ENCODE measurements around the gene INPP5D. TPM values are rescaled to one million over a fixed set of nuclear protein-coding genes. Genes with fewer than 3 reads are reported as not detected.
A peak's percentile ranks its signal among the peaks of the same experiment; 100 is the strongest.

Gene INPP5D
- total RNA-seq, 2 experiments from 2014 or later, result 129 to 135 TPM

DNA sequence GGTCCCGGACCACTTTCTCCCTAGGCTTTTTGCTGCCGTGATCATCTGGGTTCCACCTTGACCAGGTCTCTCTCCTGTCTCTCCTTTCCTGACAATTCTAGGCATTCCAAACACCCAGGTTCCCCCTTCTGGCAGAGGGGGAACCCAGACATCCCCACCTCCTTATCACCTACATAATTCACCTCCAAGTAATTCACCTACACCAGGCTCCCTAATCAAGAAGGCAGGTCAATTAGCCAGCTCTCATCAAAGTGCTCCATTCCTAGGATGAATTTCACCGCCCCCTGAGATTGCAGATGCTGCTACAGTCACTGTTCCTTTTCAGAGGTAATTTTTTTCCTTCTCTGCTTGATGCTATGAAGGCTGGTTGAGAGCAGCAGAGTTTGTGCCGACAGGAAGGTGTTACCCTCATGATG lies 149.0 kb downstream of the INPP5D start:
- no peak for ATAC-seq (ENCODE audit: low read depth)

GRCh38 chr2:233209533-233210171 lies 149.5 kb downstream of the INPP5D start:
- no peak overlapping the region for H3K4me3 Mint-ChIP-seq
- no peaks in the 10 kb centered on the region for H3K9me3 Mint-ChIP-seq
- no peaks in the 10 kb centered on the region for H3K27me3 Mint-ChIP-seq
- DNase-seq, result no peak
- peaks cover 17% of the 10 kb centered on the region for H3K36me3 Mint-ChIP-seq
- no peak for ATAC-seq (ENCODE audit: low read depth)
- peak overlapping the region; percentile 36 for H3K27ac Mint-ChIP-seq
- POLR2A ChIA-PET, result no interaction called here
- peaks cover 10% of the 10 kb centered on the region for H3K4me1 Mint-ChIP-seq

More for the DNA sequence above, 149.0 kb downstream of the INPP5D start:
- Mint-ChIP-seq H3K27ac (peak overlapping the region; percentile 44), H3K9me3 (no peaks in the 10 kb centered on the region), H3K27me3 (no peaks in the 10 kb centered on the region), H3K4me3 (no peak overlapping the region), H3K4me1 (peaks cover 10% of the 10 kb centered on the region), H3K36me3 (peaks cover 18% of the 10 kb centered on the region)
- DNase-seq, result no peak
- POLR2A ChIA-PET, result no interaction called here

GRCh38 chr2:233210281-233210680 lies 150.1 kb downstream of the INPP5D start:
- DNase-seq (no peak), ATAC-seq (ENCODE audit: low read depth) (no peak)
- H3K27me3 Mint-ChIP-seq, result no peaks in the 10 kb centered on the region
- H3K4me3 Mint-ChIP-seq, result no peak overlapping the region
- H3K9me3 Mint-ChIP-seq, result no peaks in the 10 kb centered on the region
- no peak overlapping the region for H3K27ac Mint-ChIP-seq
- H3K4me1 Mint-ChIP-seq, result peaks cover 10% of the 10 kb centered on the region
- POLR2A ChIA-PET, result no interaction called here
- H3K36me3 Mint-ChIP-seq, result peaks cover 12% of the 10 kb centered on the region

DNA sequence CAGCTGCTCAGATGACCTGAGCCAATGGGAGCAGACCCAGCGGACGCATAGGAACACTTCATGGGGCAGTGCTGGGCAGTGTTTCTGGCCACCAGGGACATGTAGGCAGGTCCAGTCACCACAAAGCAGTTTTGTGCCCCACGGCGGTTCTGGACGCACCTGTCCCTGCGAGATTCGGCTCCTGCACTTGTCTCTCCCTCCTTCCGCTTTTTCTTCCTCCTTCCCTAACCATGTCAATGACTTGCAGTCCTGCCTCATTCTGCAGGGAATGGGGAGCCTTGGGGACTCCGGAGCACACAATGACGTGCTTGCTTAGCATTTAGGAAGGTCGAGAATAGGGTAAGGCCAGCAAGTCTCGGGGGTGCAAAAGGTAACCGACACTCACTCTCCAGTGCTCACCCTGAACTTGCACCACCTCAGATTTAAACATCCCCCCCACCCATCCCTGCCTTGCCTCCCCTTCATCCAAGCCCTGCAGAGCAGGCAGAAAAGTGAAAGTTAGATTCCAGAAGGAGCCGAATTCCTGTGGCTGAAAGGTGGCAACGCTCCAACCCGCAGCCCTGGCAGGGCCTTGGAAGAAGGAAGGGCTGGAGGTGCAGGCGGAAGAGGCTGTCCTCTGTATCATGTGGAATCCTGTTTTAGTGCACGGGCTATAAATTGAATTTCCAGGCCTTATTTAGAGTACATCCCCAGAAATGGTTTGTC lies 150.9 kb downstream of the INPP5D start:
- POLR2A ChIA-PET, result no interaction called here
- no peak for ATAC-seq (ENCODE audit: low read depth)
- no peaks in the 10 kb centered on the region for H3K27me3 Mint-ChIP-seq
- H3K4me1 Mint-ChIP-seq, result peaks cover 10% of the 10 kb centered on the region
- H3K9me3 Mint-ChIP-seq, result no peaks in the 10 kb centered on the region
- no peak for DNase-seq
- peaks cover 10% of the 10 kb centered on the region for H3K36me3 Mint-ChIP-seq
- no peak overlapping the region for H3K4me3 Mint-ChIP-seq
- no peak overlapping the region for H3K27ac Mint-ChIP-seq

GRCh38 chr2:233211548-233211895 lies 151.4 kb downstream of the INPP5D start:
- DNase-seq (no peak), ATAC-seq (ENCODE audit: low read depth) (no peak)
- Mint-ChIP-seq H3K4me1 (peaks cover 10% of the 10 kb centered on the region), H3K27me3 (no peaks in the 10 kb centered on the region), H3K4me3 (no peak overlapping the region), H3K9me3 (no peaks in the 10 kb centered on the region), H3K27ac (no peak overlapping the region), H3K36me3 (peaks cover 10% of the 10 kb centered on the region)
- POLR2A ChIA-PET, result no interaction called here

DNA sequence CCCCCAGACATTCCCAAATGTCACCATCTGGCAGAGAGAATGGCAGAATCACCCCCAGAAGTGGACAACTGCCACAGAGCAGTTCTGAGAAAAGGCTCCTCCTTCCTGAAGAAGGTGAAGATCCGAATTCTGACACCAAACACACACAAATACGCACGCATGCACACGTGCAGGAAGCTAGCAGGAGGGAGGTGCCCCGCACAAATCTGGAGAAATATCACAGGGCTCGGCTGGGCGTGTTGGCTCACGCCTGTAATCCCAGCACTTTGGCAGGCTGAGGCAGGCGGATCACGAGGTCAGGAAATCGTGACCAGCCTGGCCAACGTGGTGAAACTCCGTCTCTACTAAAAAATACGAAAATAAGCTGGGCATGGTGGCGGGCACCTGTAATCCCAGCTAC lies 152.9 kb downstream of the INPP5D start:
- peaks cover 6% of the 10 kb centered on the region for H3K4me1 Mint-ChIP-seq
- no peaks in the 10 kb centered on the region for H3K9me3 Mint-ChIP-seq
- H3K4me3 Mint-ChIP-seq, result no peak overlapping the region

GRCh38 chr2:233213975-233214374 lies 153.8 kb downstream of the INPP5D start:
- Mint-ChIP-seq H3K27ac (no peak overlapping the region), H3K4me3 (no peak overlapping the region)

More for the DNA sequence above, 152.9 kb downstream of the INPP5D start:
- no peak for ATAC-seq (ENCODE audit: low read depth)
- Mint-ChIP-seq H3K36me3 (peaks cover 6% of the 10 kb centered on the region), H3K27me3 (no peaks in the 10 kb centered on the region), H3K27ac (no peak overlapping the region)
- DNase-seq, result no peak
- POLR2A ChIA-PET, result no interaction called here

GRCh38 chr2:233217892-233218377 lies 157.8 kb downstream of the INPP5D start:
- no peak overlapping the region for H3K4me3 Mint-ChIP-seq
- no peaks in the 10 kb centered on the region for H3K36me3 Mint-ChIP-seq
- POLR2A ChIA-PET, result interaction anchor here (0.7 kb wide), 1 partner anchor 18 kb away, joined by 4 read pairs; no protein-coding TSS in a partner anchor
- no peaks in the 10 kb centered on the region for H3K4me1 Mint-ChIP-seq
- no peak for DNase-seq
- no peaks in the 10 kb centered on the region for H3K9me3 Mint-ChIP-seq
- no peaks in the 10 kb centered on the region for H3K27me3 Mint-ChIP-seq
- H3K27ac Mint-ChIP-seq, result no peak overlapping the region
- ATAC-seq (ENCODE audit: low read depth), result no peak

More at GRCh38 chr2:233213975-233214374, 153.8 kb downstream of the INPP5D start:
- ATAC-seq (ENCODE audit: low read depth), result no peak
- no peak for DNase-seq
- POLR2A ChIA-PET, result no interaction called here
- no peaks in the 10 kb centered on the region for H3K9me3 Mint-ChIP-seq
- H3K4me1 Mint-ChIP-seq, result peaks cover 6% of the 10 kb centered on the region
- peaks cover 6% of the 10 kb centered on the region for H3K36me3 Mint-ChIP-seq
- no peaks in the 10 kb centered on the region for H3K27me3 Mint-ChIP-seq

DNA sequence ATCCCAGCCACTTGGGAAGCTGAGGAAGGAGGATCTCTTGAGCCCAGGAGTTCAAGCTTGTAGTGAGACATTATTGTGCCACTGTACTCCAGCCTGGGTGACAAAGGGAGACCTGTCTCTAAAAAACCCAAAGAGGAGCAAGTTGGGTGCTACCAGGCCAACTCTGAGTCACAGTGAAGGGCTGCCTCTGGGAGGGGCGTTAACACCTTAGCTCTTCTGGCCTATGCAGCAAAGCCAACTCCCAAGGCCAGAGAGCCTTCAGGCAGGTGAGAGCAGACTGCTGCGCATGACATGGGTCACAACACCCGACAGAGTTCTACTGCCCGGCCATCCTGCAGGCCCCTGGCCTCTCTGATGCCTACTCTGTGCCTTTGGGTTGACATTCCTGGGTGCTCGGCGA lies 158.7 kb downstream of the INPP5D start:
- no peak for ATAC-seq (ENCODE audit: low read depth)
- Mint-ChIP-seq H3K4me3 (no peak overlapping the region), H3K27ac (no peak overlapping the region), H3K36me3 (no peaks in the 10 kb centered on the region), H3K27me3 (peaks cover 2% of the 10 kb centered on the region), H3K4me1 (no peaks in the 10 kb centered on the region), H3K9me3 (no peaks in the 10 kb centered on the region)
- DNase-seq, result no peak
- POLR2A ChIA-PET, result no interaction called here

- POLR2A ChIA-PET, result no interaction called here
- no peaks in the 10 kb centered on the region for H3K4me1 Mint-ChIP-seq
- no peaks in the 10 kb centered on the region for H3K36me3 Mint-ChIP-seq
Observed at GRCh38 chr2:233219848-233220247, 159.7 kb downstream of the INPP5D start.

DNA sequence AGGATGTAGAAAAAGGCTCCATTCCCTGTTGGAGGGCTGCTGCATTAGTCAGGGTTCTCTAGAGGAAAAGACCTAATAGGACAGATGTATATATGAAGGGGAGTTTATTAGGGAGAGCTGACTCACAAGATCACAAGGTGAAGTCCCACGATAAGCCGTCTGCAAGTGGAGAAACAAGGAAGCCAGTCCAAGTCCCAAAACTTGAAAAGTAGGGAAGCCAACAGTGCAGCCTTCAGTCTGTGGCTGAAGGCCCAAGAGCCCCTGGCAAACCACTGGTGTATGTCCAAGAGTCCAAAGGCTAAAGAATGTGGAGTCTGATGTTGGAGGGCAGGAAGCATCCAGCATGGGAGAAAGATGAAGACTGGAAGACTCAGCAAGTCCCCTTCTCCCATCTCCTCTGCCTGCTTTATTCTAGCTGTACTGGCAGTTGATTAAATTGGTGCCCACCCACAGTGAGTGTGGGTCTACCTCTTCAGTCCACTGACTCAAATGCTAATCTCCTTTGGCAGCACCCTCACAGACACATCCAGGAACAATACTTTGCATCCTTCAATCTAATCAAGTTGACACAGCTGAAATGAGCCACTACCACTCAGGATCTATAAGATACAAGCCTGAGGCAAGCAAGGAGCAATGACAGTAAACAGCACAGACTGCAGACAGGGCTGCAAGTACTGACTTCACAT lies 161.4 kb downstream of the INPP5D start:
- H3K27ac Mint-ChIP-seq, result no peak overlapping the region
- no peak for ATAC-seq (ENCODE audit: low read depth)

More at GRCh38 chr2:233219848-233220247, 159.7 kb downstream of the INPP5D start:
- H3K9me3 Mint-ChIP-seq, result no peaks in the 10 kb centered on the region
- ATAC-seq (ENCODE audit: low read depth) (no peak), DNase-seq (no peak)
- H3K4me3 Mint-ChIP-seq, result no peak overlapping the region
- no peak overlapping the region for H3K27ac Mint-ChIP-seq
- peaks cover 3% of the 10 kb centered on the region for H3K27me3 Mint-ChIP-seq

GRCh38 chr2:233223059-233223894 lies 163.1 kb downstream of the INPP5D start:
- peaks cover 3% of the 10 kb centered on the region for H3K9me3 Mint-ChIP-seq
- no peak overlapping the region for H3K27ac Mint-ChIP-seq
- peaks cover 6% of the 10 kb centered on the region for H3K36me3 Mint-ChIP-seq
- POLR2A ChIA-PET, result no interaction called here
- peaks cover 6% of the 10 kb centered on the region for H3K27me3 Mint-ChIP-seq
- DNase-seq, result no peak
- H3K4me3 Mint-ChIP-seq, result no peak overlapping the region
- peaks cover 11% of the 10 kb centered on the region for H3K4me1 Mint-ChIP-seq
- no peak for ATAC-seq (ENCODE audit: low read depth)

More for the DNA sequence above, 161.4 kb downstream of the INPP5D start:
- DNase-seq, result no peak
- POLR2A ChIA-PET, result interaction anchor here (0.9 kb wide), 1 partner anchor 21 kb away, joined by 3 read pairs; no protein-coding TSS in a partner anchor
- peaks cover 3% of the 10 kb centered on the region for H3K27me3 Mint-ChIP-seq
- peaks cover 8% of the 10 kb centered on the region for H3K4me1 Mint-ChIP-seq
- peaks cover 3% of the 10 kb centered on the region for H3K9me3 Mint-ChIP-seq
- H3K4me3 Mint-ChIP-seq, result no peak overlapping the region
- H3K36me3 Mint-ChIP-seq, result peaks cover 5% of the 10 kb centered on the region
